Spleen (tissue), 7 donors: Measurements from ENCODE around the gene CCL22.

ENCODE experiments used
- CTCF ChIP-seq, 11 experiments: fragments of 200-600 bp in 7 of 11; fragments of 450-650 bp in 4 of 11; sonication (generic) in 4 of 11; IDR thresholded peaks in 8 of 11; conservative IDR thresholded peaks in 3 of 11; 1 replicate in 7 of 11; 2 replicates in 4 of 11; pipeline versions ENCODE4 v1.4.0 to v1.8.0; 2016 to 2021; ENCODE audit warnings: antibody characterized with exemption in 11 of 11, inconsistent platforms in 4 of 11, mild to moderate bottlenecking in 1 of 11
- POLR2A ChIP-seq, 3 donors: fragments of 450-650 bp; IDR thresholded peaks; one replicate each; pipeline ENCODE4 v1.5.1; 2017; ENCODE audit warnings: antibody characterized with exemption in 3 of 3, mild to moderate bottlenecking in 1 of 3
- donor health status: DM: no; HTN: no; CAD: no; lungs with moderate emphysema.
- donor health status: DM: no; HTN: no; CAD: no.
- donor health status: DM: no; HTN: no; CAD: no.

GRCh38 chr16:57385083-57385482 lies 26.5 kb downstream of the CCL22 start:
- TF ChIP-seq CTCF (IDR thresholded peaks at IDR 0.05 in 8 of 11, conservative IDR thresholded peaks at IDR 0.05 in 3 of 11), result no peak
- TF ChIP-seq POLR2A (IDR thresholded peaks at IDR 0.05), result no peak
